ENCODE results near the gene KRTAP4-4.
"Not testable (repeated sequence)": the region's sequence is repeated elsewhere in the genome, so short reads cannot be mapped to it uniquely, and the experiment has no call there.

The KRTAP4-4 gene

GRCh38 chr17:41160648-41161047, at the start of gene KRTAP4-4:
KRTAP4-4 (minus strand) TSS chr17:41160748; CDS start chr17:41160691, 57 bp downstream.
- no peak for DNase-seq

GRCh38 chr17:41199421-41200078, 39.0 kb upstream of the KRTAP4-4 start:
- DNase-seq = no peak

DNA sequence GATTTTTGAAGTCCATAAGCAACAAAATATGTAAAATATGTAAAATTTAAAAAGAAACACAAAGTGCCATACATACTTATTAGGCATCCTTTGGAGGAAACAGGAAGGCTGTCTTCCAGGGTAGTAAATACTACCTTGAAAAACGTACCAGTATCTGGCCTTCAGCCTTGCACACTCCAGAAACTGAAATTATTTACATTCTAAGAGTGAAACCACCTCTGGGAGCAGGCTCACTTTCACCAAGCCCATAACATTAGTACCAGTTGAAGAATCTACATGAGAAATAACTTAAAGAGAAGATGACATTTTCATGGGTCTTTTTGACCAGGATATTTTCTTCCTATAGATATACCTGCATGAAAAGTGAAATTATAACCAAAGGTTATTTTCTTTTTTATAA, 35.5 kb upstream of the KRTAP4-4 start:
- no peak for DNase-seq

DNA sequence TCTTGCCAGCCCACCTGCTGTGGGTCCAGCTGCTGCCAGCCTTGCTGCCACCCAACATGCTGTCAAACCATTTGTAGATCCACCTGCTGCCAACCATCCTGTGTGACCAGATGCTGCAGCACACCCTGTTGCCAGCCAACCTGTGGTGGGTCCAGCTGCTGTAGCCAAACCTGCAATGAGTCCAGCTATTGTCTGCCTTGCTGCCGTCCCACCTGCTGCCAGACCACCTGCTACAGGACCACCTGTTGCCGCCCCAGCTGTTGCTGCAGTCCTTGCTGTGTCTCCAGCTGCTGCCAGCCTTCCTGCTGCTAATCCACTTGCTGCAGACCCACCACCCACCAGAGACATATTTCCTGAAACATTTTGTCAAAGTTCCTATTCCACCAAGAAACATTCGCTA, 29.8 kb upstream of the KRTAP4-4 start:
- DNase-seq = no peak

DNA sequence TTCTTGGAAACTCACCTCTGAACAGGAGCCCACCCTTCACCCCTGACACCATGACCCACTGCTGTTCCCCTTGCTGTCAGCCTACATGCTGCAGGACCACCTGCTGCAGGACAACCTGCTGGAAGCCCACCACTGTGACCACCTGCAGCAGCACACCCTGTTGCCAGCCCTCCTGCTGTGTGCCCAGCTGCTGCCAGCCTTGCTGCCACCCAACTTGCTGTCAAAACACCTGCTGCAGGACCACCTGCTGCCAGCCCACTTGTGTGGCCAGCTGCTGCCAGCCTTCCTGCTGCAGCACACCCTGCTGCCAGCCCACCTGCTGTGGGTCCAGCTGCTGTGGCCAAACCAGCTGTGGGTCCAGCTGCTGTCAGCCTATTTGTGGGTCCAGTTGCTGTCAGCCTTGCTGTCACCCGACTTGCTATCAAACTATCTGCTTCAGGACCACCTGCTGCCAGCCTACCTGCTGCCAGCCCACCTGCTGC, 29.3 kb upstream of the KRTAP4-4 start, which contains the start of gene KRTAP9-1:
KRTAP9-1 (plus strand) TSS at position 51 of the 482 bp plus-strand sequence; CDS start at position 51, 0 bp downstream.
- not testable (repeated sequence) for DNase-seq

DNA sequence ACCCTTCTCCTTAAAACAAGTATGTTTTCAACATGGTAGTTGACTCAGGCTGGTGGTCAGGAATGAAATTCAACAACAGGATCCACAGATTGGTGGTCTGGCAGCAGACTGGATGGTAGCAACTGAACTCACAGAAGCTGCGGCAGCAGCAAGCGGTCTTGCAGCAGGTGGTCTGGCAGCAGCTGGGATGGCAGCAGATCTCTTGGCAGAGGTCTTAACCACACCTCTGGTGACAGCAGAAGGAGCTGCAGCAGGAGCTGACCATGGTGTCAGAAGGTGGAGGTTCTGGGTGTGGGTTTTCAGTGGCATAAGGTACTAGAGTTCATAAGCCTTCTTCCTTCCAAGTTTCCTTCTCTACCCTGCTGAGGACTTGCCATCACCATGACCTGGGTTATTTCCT, 26.3 kb upstream of the KRTAP4-4 start:
- DNase-seq = no peak

DNA sequence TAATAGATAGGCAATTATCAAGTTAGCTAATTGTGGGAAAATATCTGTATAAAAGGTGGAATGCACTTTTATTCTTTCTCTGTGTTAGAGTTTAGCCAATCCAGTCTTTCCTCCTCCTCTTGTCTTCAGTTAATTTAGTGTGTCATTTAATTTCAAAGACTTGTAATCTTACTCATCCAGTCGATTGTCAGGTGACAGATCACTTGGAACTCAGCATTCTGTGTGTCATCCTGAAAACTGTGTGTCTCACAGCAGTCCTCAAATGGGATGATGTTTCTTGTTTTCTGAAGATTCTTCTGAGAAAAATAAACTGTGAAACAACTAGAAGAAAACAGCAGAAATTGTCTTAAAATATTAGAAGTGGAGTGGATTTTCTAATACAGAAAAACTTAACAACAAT, 24.5 kb upstream of the KRTAP4-4 start:
- no peak for DNase-seq

GRCh38 chr17:41184480-41184961, 24.0 kb upstream of the KRTAP4-4 start, which contains the start of gene KRTAP4-1:
KRTAP4-1 (minus strand) TSS chr17:41184911; CDS start chr17:41184854, 57 bp downstream.
- no peak for DNase-seq

GRCh38 chr17:41178843-41179616, 18.5 kb upstream of the KRTAP4-4 start:
- DNase-seq = peak; percentile 25

DNA sequence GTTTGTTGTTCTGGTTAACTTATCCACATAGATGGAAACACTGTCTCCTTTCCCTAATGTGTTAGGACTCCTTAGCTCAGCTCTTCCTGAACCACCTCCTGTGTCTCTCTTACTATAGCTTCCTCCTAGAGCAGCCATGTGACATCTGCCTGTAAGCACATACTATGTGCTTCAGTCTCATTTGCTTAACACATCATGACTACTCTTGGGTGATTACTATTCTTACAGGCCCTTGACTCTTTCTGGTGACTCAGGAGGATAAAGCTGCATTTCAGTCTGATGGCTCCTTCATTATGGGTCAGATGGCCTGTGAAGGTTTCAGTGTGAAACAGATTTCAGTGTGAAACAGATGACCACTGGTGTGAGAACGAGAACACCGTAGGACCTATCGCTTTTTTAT, 17.8 kb upstream of the KRTAP4-4 start:
- peak; percentile 22 for DNase-seq

GRCh38 chr17:41177727-41178271, 17.3 kb upstream of the KRTAP4-4 start, which contains the start of gene KRTAP4-2:
KRTAP4-2 (minus strand) TSS chr17:41178221; CDS start chr17:41178164, 57 bp downstream.
- DNase-seq = no peak

GRCh38 chr17:41176744-41177387, 16.3 kb upstream of the KRTAP4-4 start:
- no peak for DNase-seq

GRCh38 chr17:41171886-41172285, 11.3 kb upstream of the KRTAP4-4 start:
- peak; percentile 46 for DNase-seq

- no peak for DNase-seq
Observed at GRCh38 chr17:41168121-41168520, 7.6 kb upstream of the KRTAP4-4 start, which contains the start of gene KRTAP4-3. KRTAP4-3 (minus strand) TSS chr17:41168221; CDS start chr17:41168172, 49 bp downstream.

GRCh38 chr17:41167561-41167960, 7.0 kb upstream of the KRTAP4-4 start:
- no peak for DNase-seq

DNA sequence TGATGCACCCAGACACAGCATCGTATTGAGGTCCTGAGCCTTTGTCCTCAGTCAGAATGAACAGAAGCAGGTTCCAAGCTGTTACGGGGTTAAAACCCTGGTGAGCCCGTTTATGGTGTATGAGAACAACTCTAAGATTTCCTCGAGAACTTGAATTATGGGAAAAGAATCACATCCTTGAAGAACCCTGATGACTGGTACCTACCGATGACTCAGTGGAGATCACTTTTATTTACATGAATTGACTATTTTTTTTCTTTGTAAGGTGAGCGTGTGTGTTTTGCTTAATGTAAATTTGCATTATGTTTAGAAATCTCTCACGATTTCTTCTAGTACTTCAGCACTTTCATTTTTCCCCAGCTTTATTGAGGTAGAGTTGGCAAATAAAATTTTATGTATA, 3.3 kb upstream of the KRTAP4-4 start:
- no peak for DNase-seq

GRCh38 chr17:41160190-41160589, 358 bp downstream of the KRTAP4-4 start:
- not testable (repeated sequence) for DNase-seq

GRCh38 chr17:41153856-41154255, 6.7 kb downstream of the KRTAP4-4 start:
- no peak for DNase-seq

DNA sequence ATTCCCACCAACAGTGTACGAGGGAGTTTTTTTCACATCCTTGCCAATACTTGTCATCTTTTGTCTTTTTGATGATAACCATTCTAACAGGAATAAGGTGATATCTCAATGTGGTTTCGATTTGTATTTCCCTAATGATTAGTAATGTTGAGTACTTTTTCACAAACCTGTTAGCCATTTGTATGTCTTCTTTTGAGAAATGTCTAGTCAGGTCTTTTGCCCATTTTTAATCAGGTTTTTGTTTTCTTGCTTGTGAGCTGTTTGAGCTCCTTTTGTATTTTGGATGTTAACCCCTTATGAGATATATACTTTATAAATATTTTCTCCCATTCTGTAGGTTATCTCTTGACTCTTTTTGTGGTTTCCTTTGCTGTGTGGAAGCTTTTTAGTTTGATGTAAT, 9.0 kb downstream of the KRTAP4-4 start:
- DNase-seq = no peak

DNA sequence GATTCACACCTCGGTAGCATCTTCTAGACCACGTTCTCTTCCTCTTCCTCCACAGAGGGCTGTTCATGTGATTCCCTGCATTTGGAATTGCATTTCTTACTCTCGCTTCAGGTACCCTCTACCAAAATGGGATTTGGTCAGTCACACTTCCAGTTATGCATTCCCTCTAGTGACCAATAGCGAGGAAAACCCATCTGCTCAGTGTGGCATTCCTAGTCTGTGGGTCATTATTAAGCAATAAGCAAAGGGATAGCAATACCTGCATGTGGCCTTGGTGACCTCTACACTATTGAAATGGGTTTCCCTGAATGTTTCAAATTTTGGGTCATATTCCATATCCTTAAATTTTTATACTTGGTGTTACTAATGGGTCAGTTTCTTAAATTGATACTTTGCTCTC, 10.5 kb downstream of the KRTAP4-4 start:
- no peak for DNase-seq

GRCh38 chr17:41149652-41149985, 10.9 kb downstream of the KRTAP4-4 start, which contains the start of gene KRTAP4-5:
KRTAP4-5 (minus strand) TSS chr17:41149825; CDS start chr17:41149767, 58 bp downstream.
- DNase-seq = no peak

GRCh38 chr17:41148971-41149651, 11.4 kb downstream of the KRTAP4-4 start:
- DNase-seq = not testable (repeated sequence)
